KBM-7 (cell line): ENCODE results near the gene TRPV6.

Source experiments
- DNase-seq: peaks from one replicate; pipeline ENCODE4 v3.0.0-alpha.2; 2015
- in situ Hi-C: fragments of 300-500 bp; cut with MboI; formaldehyde crosslinking; loops from 2 replicates; pipeline ENCODE4 v1.14.3; 2020; ENCODE audit warnings: low sequenced_read_pairs, low pct_unique_long_range_greater_than_20kb, mixed read lengths

The TRPV6 gene

DNA sequence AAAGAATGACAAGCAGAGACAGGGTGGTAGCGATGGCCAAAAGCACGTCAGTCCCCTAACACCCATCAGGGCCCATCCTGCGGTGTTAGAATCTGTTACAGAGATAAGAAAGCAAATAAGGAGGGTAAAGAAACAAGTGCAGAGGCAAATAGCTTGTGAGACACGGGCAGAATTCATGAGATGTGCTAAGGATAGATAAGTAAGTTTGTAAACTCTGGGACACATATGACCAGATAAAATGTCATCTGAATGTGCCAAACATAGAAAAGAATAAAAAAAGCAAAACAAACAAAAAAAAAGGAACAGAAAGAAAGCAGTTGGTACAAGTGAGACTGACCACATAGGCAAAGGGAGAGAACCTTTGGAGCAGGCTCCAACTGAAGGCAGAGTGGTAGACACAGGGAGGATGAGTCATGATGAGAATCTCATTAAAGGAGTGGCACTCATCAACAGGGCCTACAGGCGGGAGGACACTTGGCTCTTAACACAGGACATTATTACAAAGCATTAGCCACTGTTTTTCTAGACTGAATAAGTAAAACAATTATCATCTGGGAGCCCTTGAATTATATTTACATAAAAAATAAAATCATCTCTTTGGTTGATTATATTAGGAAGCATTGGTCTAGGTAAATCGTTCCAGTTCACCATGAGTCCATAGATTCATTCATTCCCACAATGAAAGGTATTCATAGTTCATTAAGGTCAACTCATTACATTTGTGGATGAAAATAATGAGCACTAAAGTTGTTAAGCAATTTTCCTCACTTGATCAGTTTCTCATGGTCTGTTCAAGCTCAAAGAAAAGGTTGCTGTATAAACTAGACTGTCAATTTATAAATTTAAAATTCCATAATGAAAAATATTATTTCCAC is 52.1 kb downstream of the TRPV6 start:
- in situ Hi-C loops, result no loop called here
- no peak for DNase-seq

DNA sequence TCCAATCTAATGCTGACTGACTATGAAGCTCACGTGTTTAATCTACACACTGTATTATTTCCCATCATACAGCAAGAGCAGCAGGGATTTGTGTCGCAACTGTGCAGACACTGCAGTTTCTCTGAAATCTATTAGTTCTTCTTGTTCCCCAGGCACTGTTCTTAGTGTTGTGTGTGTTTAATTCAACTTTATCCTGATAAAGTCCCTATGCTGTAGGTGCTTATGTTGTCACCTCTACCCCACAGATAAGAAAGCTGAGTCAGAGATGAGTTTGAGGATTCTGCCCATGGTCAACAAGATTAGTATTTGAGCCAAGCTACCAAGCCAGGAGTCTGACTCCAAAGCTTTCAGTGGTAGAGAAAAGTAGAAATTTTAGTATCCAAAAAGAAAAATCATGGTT is 53.1 kb downstream of the TRPV6 start:
- in situ Hi-C loops, result no loop called here

DNA sequence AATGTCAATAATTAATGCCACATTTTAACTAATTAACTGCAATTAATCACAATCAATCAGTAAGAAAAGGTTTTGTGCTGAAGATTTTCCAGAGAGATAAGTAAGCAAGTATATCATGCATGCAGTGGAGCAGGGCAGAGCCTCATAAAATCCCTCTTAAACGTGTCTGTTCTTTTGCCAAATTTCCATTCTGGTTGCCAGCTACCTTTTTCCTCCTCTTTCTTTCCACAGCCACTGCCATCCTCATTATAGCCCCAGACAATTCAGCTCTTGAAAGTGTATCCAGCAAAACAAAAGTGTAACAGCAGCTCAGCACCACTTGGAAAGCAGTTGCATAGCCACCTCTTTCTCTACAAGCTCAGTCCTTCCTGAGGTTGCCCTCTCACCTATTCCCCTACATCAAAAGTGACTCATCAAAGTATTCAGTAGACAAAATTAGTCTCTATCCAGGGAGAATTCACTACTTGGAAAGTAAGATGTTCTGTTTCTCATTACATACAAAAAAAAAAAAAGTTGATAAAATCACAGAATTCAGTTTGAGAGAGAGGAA is 57.5 kb downstream of the TRPV6 start:
- DNase-seq, result no peak
- in situ Hi-C loops, result no loop called here

More for the DNA sequence above, 53.1 kb downstream of the TRPV6 start:
- no peak for DNase-seq

DNA sequence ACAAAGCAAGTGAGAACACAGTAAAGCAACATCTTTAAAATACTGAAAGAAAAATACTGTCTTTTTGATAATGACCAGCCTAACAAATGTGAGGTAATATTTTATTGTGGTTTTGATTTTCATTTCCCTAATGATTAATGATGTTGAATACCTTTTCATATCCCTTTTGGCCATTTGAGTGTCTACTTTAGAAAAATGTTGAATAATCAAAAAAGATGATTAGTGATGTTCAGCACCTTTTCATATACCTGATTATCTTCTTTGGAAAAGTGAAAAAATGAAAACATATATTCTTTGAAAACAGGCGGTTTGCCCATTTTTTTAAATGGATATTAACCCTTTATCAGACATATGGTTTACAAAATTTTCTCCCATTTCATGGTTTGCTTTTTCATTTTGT is 62.8 kb downstream of the TRPV6 start:
- in situ Hi-C loops, result no loop called here

More for the DNA sequence above, 62.8 kb downstream of the TRPV6 start:
- no peak for DNase-seq
